ENCODE measurements around the gene MGAT3.

The MGAT3 gene

GRCh38 chr22:39437791-39438704 lies 18.8 kb upstream of the MGAT3 start:
- in situ Hi-C loops (cut with HindIII; ENCODE audit: low sequenced_read_pairs): no loop called here
- TF ChIP-seq, protein P1, sequence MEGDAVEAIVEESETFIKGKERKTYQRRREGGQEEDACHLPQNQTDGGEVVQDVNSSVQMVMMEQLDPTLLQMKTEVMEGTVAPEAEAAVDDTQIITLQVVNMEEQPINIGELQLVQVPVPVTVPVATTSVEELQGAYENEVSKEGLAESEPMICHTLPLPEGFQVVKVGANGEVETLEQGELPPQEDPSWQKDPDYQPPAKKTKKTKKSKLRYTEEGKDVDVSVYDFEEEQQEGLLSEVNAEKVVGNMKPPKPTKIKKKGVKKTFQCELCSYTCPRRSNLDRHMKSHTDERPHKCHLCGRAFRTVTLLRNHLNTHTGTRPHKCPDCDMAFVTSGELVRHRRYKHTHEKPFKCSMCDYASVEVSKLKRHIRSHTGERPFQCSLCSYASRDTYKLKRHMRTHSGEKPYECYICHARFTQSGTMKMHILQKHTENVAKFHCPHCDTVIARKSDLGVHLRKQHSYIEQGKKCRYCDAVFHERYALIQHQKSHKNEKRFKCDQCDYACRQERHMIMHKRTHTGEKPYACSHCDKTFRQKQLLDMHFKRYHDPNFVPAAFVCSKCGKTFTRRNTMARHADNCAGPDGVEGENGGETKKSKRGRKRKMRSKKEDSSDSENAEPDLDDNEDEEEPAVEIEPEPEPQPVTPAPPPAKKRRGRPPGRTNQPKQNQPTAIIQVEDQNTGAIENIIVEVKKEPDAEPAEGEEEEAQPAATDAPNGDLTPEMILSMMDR (IDR thresholded peaks at IDR 0.05; ENCODE audit: low read depth, low read length, missing control alignments): no peak
- no peak overlapping the region for H3K4me3 ChIP-seq (ENCODE audit: low read depth, low read length)
- no peak for DNase-seq (ENCODE audit: low read depth)

DNA sequence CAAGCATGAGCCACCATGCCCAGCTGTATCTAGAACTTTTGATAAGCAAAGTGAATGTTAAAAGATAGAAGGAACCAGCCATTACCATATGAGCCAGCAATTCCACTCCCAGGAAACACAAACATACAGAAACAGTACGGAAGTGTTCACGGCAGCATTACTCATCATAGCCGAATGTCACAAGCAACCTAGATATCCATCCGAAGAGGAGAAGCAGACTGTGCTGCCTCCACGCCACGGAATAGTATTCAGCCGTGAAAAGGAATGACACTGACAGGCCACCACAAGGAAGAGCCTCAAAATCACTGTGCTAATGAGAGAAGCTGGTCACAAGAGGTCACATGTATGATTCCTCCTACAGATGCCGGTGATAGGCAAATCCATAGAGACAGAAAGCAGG lies 17.6 kb upstream of the MGAT3 start:
- no peak for DNase-seq (ENCODE audit: low read depth)
- in situ Hi-C loops (cut with HindIII; ENCODE audit: low sequenced_read_pairs): no loop called here
- TF ChIP-seq, protein P1 (IDR thresholded peaks at IDR 0.05; ENCODE audit: low read depth, low read length, missing control alignments): no peak
- no peak overlapping the region for H3K4me3 ChIP-seq (ENCODE audit: low read depth, low read length)

DNA sequence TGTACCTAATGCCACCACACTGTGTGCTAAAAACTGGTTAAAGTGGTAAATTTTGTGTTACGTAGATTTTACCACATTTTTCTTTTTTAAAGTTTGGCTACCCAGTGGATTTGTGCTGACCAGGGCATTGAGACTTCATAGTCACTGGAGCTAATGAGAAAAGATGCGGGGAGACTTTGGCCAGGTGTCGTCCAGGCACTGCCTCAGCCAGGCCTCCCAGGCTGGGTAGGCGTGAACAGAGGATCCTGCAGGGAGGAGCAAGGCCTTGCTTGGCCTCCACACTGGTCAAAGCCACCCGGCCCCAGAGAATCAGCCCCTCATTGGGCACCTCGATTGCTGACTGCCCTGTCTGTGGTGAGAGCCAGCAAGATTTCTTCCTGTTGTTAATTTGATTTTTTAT lies 13.4 kb upstream of the MGAT3 start:
- in situ Hi-C loops (cut with HindIII; ENCODE audit: low sequenced_read_pairs): no loop called here
- DNase-seq (ENCODE audit: low read depth): no peak
- H3K4me3 ChIP-seq (ENCODE audit: low read depth, low read length): no peak overlapping the region
- TF ChIP-seq, protein P1 (IDR thresholded peaks at IDR 0.05; ENCODE audit: low read depth, low read length, missing control alignments): no peak

DNA sequence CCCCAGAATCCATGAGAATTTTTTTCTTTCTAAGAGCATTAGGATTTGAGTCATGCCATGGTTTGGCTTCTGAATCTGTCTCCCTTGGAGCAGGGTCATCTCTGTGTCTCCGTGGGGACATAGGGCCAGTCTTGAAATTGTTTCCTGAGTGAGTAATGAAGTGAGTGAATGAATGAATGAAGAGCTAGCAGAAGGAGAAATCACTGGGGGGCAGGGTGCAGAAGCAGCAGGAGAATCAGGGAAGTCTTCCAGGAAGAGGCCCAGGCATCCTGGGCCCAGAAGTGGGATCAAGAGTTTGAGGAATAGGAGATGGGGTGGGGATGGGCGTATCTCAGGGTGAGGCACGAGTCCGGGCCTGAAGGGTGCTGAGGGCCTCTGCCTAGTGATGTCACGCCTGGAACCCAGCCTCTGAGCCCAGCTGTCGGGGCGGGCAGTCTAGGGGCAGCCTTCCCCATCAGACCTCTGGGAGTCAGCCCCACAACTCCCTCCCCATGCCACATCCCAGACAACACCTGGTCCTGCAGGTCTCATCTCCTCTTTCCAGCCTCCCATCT lies 12.5 kb upstream of the MGAT3 start:
- no peak overlapping the region for H3K4me3 ChIP-seq (ENCODE audit: low read depth, low read length)
- TF ChIP-seq, protein P1 (IDR thresholded peaks at IDR 0.05; ENCODE audit: low read depth, low read length, missing control alignments): no peak
- no peak for DNase-seq (ENCODE audit: low read depth)
- in situ Hi-C loops (cut with HindIII; ENCODE audit: low sequenced_read_pairs): no loop called here

DNA sequence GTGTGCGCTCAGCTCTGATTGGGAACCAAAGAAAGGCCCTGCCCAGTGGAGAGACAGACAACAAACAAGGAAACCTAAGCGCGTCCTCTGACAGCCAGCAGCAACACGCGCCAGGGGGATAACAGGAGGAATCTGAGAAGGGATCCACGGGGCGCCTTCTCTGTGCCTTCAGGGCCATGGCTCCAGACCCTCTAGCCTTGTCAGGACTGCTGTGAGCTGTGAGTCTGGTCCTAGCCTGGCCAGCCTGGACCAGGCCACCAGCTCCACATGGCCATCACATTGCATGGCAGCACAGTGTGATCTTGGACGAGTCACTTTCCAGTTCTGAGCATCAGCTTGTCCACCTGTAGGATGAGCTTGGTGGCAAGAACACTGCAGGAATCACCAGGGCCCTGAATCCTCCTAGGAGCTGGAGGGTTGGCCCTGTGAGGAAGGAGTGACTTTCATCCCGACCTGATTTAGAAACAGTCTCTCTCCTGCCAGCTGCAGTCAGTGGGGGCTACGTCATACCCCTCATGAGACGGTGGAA lies 11.8 kb upstream of the MGAT3 start:
- H3K4me3 ChIP-seq (ENCODE audit: low read depth, low read length): no peak overlapping the region
- DNase-seq (ENCODE audit: low read depth): no peak
- TF ChIP-seq, protein P1 (IDR thresholded peaks at IDR 0.05; ENCODE audit: low read depth, low read length, missing control alignments): no peak
- in situ Hi-C loops (cut with HindIII; ENCODE audit: low sequenced_read_pairs): no loop called here

GRCh38 chr22:39445678-39446077 lies 11.1 kb upstream of the MGAT3 start:
- in situ Hi-C loops (cut with HindIII; ENCODE audit: low sequenced_read_pairs): no loop called here

More at GRCh38 chr22:39445678-39446077, 11.1 kb upstream of the MGAT3 start:
- TF ChIP-seq, protein P1 (IDR thresholded peaks at IDR 0.05; ENCODE audit: low read depth, low read length, missing control alignments): no peak
- DNase-seq (ENCODE audit: low read depth): no peak
- H3K4me3 ChIP-seq (ENCODE audit: low read depth, low read length): no peak overlapping the region

Measured in astrocyte of the cerebellum (primary cell).